GM19452 (cell line): Measurements from ENCODE around the gene GOLGA1.
A peak's percentile ranks its signal among the peaks of the same experiment; 100 is the strongest.
"Not testable (repeated sequence)": the region's sequence is repeated elsewhere in the genome, so short reads cannot be mapped to it uniquely, and the experiment has no call there.

Source experiments
- ATAC-seq: cut with Tn5 transposase; IDR thresholded peaks from one replicate; pipeline ENCODE4 v1.9.1; 2021; ENCODE audit not compliant: unreplicated experiment

The GOLGA1 gene

GRCh38 chr9:124861342-124862229 is 79.3 kb downstream of the GOLGA1 start, which contains the start of the genes ARPC5L and RPL35:
Gene ARPC5L, plus strand, starts transcription at chr9:124862130. Its CDS starts 7,161 bp downstream, at chr9:124869291.
Gene RPL35, minus strand, starts transcription at chr9:124861957. Its CDS starts 45 bp downstream, at chr9:124861912.
- ATAC-seq, result peak; percentile 88

- ATAC-seq, result no peak
Measured at GRCh38 chr9:124860582-124861341, 80.1 kb downstream of the GOLGA1 start.

GRCh38 chr9:124859803-124860581 is 80.9 kb downstream of the GOLGA1 start:
- no peak for ATAC-seq

GRCh38 chr9:124858330-124859046 is 82.4 kb downstream of the GOLGA1 start:
- ATAC-seq, result no peak

- ATAC-seq, result no peak
Measured at GRCh38 chr9:124857533-124858162, 83.2 kb downstream of the GOLGA1 start.

GRCh38 chr9:124855944-124856765 is 84.7 kb downstream of the GOLGA1 start:
- no peak for ATAC-seq

- no peak for ATAC-seq
Measured at GRCh38 chr9:124855566-124855943, 85.3 kb downstream of the GOLGA1 start.

- ATAC-seq, result no peak
Measured at GRCh38 chr9:124854822-124855221, 86.1 kb downstream of the GOLGA1 start.

- no peak for ATAC-seq
Measured at GRCh38 chr9:124854161-124854560, 86.7 kb downstream of the GOLGA1 start.

- no peak for ATAC-seq
Measured at GRCh38 chr9:124853605-124854143, 87.2 kb downstream of the GOLGA1 start.

- ATAC-seq, result peak; percentile 79
Measured at GRCh38 chr9:124852829-124853531, 87.9 kb downstream of the GOLGA1 start, which contains the start of gene WDR38. Gene WDR38, plus strand, starts transcription at chr9:124853460. Its CDS starts 72 bp downstream, at chr9:124853532.

GRCh38 chr9:124852121-124852828 is 88.6 kb downstream of the GOLGA1 start:
- no peak for ATAC-seq

GRCh38 chr9:124849801-124850200 is 91.1 kb downstream of the GOLGA1 start:
- ATAC-seq, result no peak

- no peak for ATAC-seq
Measured at GRCh38 chr9:124846969-124847368, 93.9 kb downstream of the GOLGA1 start.

- not testable (repeated sequence) for ATAC-seq
Measured at GRCh38 chr9:124846467-124846866, 94.4 kb downstream of the GOLGA1 start.

GRCh38 chr9:124844291-124844690 is 96.6 kb downstream of the GOLGA1 start:
- no peak for ATAC-seq

- ATAC-seq, result no peak
Measured at GRCh38 chr9:124843456-124844034, 97.3 kb downstream of the GOLGA1 start.
